ENCODE measurements around the gene PDRG1.

DNA sequence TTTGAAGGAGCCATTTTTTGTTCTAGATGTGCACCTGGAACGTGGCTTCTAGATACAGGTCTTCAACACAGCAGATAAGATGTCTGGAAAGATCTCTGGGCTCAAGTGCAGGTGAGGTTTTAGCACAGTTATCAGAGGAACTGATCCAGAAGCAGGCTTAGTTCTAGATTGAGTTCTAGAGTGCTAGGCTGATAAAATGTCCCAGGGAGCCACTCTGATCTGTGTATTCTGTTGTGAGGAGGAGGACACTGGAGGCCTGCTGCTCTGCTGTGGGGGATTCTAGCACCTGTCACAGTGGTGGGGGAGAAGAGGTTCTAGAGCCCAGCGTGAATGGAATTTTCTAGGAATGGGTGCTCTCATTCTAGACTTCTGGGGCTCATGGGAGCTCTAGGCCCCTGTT is 46.4 kb upstream of the PDRG1 start:
- TF ChIP-seq POLR2A (IDR thresholded peaks at IDR 0.05; ENCODE audit: low read depth, low read length) (no peak), EZH2 (IDR thresholded peaks at IDR 0.05; ENCODE audit: borderline replicate concordance, low read depth, low read length, severe bottlenecking) (no peak), POLR2AphosphoS5 (IDR thresholded peaks at IDR 0.05; ENCODE audit: insufficient read depth, low read depth, low read length) (no peak), MYC (IDR thresholded peaks at IDR 0.05; ENCODE audit: low read depth, low read length) (no peak), GATA2 (IDR thresholded peaks at IDR 0.05; ENCODE audit: insufficient read depth, insufficient read length, low read depth, low read length) (no peak), JUN (IDR thresholded peaks at IDR 0.05; ENCODE audit: borderline replicate concordance, insufficient read depth, insufficient read length, low read depth) (no peak)
- TF ChIP-seq, protein P1, sequence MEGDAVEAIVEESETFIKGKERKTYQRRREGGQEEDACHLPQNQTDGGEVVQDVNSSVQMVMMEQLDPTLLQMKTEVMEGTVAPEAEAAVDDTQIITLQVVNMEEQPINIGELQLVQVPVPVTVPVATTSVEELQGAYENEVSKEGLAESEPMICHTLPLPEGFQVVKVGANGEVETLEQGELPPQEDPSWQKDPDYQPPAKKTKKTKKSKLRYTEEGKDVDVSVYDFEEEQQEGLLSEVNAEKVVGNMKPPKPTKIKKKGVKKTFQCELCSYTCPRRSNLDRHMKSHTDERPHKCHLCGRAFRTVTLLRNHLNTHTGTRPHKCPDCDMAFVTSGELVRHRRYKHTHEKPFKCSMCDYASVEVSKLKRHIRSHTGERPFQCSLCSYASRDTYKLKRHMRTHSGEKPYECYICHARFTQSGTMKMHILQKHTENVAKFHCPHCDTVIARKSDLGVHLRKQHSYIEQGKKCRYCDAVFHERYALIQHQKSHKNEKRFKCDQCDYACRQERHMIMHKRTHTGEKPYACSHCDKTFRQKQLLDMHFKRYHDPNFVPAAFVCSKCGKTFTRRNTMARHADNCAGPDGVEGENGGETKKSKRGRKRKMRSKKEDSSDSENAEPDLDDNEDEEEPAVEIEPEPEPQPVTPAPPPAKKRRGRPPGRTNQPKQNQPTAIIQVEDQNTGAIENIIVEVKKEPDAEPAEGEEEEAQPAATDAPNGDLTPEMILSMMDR (IDR thresholded peaks at IDR 0.05; ENCODE audit: extremely low read depth in 1 of 2, insufficient read depth in 1 of 2, low read depth in 1 of 2, low read length in 2 of 2), result no peak
- TF ChIP-seq, protein P2, sequence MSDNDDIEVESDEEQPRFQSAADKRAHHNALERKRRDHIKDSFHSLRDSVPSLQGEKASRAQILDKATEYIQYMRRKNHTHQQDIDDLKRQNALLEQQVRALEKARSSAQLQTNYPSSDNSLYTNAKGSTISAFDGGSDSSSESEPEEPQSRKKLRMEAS (IDR thresholded peaks at IDR 0.05; ENCODE audit: insufficient read depth, insufficient read length), result no peak
